Measurements from ENCODE around the gene EXO1. TPM values are rescaled to one million over a fixed set of nuclear protein-coding genes. Genes with fewer than 3 reads are reported as not detected.

The EXO1 gene
- total and polyA plus RNA-seq, 2 donors (not counting 1 experiment from before 2014, with no cell fraction given): 0.73 to 1.2 TPM

Other genes with a start within 250 kb of the EXO1 start
- gene CHML, start 207.8 kb upstream of the EXO1 start, total RNA-seq: 31.5 and 34.0 TPM in 2 replicates
- gene CHML, start 207.8 kb upstream of the EXO1 start, polyA plus RNA-seq: 9.7 and 12.7 TPM in 2 replicates
- 29.2 and 29.6 TPM in 2 replicates for gene OPN3, start 207.8 kb upstream of the EXO1 start, total RNA-seq
- 21.0 and 29.3 TPM in 2 replicates for gene OPN3, start 207.8 kb upstream of the EXO1 start, polyA plus RNA-seq
- not detected in 2 replicates for gene WDR64, start 195.9 kb upstream of the EXO1 start, total RNA-seq
- 0.13 and 0.37 TPM in 2 replicates for gene WDR64, start 195.9 kb upstream of the EXO1 start, polyA plus RNA-seq
- not detected in 2 replicates for gene BECN2, start 109.6 kb downstream of the EXO1 start, total RNA-seq
- gene BECN2, start 109.6 kb downstream of the EXO1 start, polyA plus RNA-seq: not detected in 2 replicates
- gene MAP1LC3C, start 150.9 kb downstream of the EXO1 start, total RNA-seq: not detected in 2 replicates
- not detected in 2 replicates for gene MAP1LC3C, start 150.9 kb downstream of the EXO1 start, polyA plus RNA-seq

Measured in B cell (primary cell).